GM18951 (cell line): Measurements from ENCODE around the gene SRSF10.
"Not testable (repeated sequence)": the region's sequence is repeated elsewhere in the genome, so short reads cannot be mapped to it uniquely, and the experiment has no call there.

Source experiments
- POLR2A ChIP-seq: IDR thresholded peaks from 4 replicates; pipeline ENCODE4 v1.6.1; 2011; ENCODE audit warnings: mild to moderate bottlenecking; ENCODE audit not compliant: insufficient read length, insufficient read depth; ENCODE audit errors: extremely low read depth
- in situ Hi-C: fragments of 300-500 bp; cut with MboI; formaldehyde crosslinking; loops from one replicate; pipeline ENCODE4 v1.12.0; 2022; ENCODE audit warnings: low sequenced_read_pairs, mixed read lengths, inconsistent platforms; ENCODE audit not compliant: unreplicated experiment

Gene SRSF10

DNA sequence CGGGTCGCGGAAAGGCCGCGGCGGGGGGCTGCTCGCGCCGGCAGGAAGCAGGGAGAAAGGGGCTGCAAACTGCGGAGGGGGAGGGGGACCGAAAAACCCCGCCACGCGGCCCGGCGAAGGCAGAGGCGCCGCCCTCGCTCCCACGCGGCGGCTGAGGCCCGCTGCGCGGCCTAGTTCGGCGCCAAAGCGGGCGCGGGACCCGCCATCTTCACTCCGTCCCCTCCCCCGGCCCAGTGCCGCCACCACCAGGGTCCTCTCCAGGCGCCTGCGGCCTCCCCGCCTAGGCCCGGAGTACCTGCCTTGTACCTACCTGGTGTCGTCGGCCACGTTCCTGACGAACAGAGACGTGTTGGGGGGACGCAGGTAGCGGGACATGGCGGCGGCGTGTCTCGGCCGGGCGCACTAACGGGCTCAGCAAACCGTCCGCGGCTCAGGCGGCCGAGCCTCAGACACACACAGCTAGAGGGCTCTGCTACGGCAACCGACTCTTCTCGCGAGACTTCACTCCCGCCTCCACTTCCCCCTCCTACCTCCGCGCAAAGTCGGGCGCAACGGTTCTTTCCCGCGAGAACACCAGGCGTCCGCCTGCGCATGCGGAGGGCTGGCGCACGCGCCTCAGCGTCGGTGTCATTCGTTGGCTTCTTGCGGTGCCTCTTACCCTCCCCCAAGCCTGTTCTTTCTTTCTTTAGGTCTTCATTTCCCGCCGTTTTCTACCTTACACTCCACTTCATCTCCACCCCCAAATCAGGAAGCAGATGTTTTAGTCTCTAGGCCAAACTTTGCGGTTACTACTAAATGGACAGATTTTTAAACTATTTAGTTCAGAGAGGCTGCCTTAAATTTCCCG is at the start of gene SRSF10:
Gene SRSF10, minus strand, starts transcription at position 447 of the 847 bp plus-strand sequence. Its CDS starts 72 bp downstream, at position 375.
- in situ Hi-C loops, result no loop called here
- peak; percentile 99 for TF ChIP-seq POLR2A

DNA sequence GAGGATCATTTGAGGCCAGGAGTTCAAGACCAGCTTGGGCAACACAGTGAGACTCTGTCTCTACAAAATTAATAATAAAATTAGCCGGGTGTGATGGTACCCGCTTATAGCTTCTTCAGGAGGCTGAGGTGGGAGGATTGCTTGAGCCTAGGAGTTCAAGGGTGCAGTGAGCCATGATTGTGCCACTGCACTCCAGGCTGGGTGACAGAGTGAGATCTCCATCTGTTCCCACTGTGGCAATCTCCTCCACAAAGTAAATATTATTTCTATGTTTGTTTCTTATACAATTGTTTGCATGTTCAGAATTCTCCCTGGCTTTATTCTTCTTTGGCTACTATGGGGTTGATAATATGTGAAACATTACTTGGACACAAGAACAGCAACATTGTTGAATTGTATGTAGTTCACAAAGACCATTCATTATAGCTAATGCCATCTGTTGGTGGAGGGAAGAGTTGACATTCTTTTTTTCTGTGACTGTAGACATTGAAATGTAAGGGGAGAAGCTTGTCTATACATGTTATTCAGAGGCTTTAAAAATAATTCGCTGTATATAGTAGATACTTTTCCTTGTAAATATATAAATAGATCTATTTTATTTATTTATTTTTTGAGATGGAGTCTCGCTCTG is 47.8 kb upstream of the SRSF10 start:
- in situ Hi-C loops, result no loop called here

GRCh38 chr1:24022581-24023361 is 42.6 kb upstream of the SRSF10 start:
- in situ Hi-C loops, result no loop called here
- no peak for TF ChIP-seq POLR2A

More for the DNA sequence above, 47.8 kb upstream of the SRSF10 start:
- no peak for TF ChIP-seq POLR2A

- no peak for TF ChIP-seq POLR2A
- in situ Hi-C loops, result no loop called here
These were observed 41.5 kb upstream of the SRSF10 start for GRCh38 chr1:24021403-24022266.

DNA sequence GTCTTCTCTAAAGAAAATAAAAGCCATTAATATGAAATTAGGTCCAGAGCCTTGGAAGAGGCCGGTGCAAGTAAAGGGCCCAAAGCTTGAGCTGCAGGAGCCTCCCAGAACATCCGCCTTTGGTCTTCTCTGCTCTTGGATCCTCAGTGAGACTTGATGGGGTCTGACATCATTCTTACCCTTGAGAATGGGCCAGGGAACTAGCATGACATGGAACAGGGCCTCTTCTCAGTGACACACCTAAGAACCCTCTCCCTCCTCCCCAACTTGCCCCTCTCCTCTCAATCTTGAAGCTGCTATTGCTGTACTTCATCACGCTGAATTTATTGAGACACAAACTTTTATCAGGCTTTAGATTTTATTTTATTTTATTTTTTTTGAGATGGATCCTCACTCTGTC is 40.3 kb upstream of the SRSF10 start:
- in situ Hi-C loops, result no loop called here
- TF ChIP-seq POLR2A, result no peak

GRCh38 chr1:24020025-24020424 is 39.9 kb upstream of the SRSF10 start:
- no peak for TF ChIP-seq POLR2A
- in situ Hi-C loops, result no loop called here

DNA sequence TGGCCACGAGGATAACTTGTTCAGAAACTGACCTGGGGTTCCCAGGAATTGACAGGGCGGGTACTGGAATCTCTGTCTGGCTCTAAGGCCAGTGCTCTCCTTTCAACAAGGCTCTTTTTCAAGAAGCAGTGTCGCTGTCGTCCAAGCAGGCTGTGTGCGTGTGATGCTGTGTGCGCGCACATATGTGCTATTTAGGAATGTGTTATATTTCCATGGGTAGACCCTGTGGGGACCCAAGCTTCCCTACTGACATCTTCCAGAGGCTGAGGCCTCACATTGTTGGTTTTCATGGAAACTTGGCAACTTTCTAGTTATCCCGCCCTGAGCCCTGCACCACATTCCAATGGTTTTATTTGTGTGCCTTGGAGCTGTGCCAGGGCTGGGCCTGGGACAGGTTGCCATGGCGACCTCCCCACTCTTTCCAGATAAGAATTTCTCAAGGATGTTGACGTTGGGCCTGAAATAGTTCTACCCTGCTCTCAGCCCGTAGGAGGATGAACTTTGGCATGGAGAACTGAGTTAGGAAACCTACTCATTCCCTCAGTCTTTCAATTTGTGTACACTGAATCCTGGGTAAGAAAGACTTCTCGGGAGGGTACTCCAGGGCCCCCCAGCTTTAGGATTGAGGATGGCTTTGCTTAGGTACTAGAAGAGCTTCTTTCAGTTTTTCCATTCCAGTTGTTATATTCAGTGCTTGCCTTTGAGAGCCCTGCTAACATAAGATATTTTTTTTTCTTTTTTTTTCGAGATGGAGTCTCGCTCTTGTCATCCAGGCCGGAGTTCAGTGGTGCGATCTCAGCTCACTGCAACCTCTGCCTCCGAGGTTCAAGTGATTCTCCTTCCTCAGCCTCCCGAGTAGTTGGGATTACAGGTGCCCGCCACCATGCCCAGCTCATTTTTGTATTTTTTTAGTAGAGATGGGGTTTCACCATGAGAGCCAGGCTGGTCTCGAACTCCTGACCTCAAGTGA is 38.8 kb upstream of the SRSF10 start:
- no peak for TF ChIP-seq POLR2A
- in situ Hi-C loops, result no loop called here

GRCh38 chr1:24015221-24016210 is 35.4 kb upstream of the SRSF10 start:
- no peak for TF ChIP-seq POLR2A
- in situ Hi-C loops, result no loop called here

GRCh38 chr1:24012878-24013277 is 32.8 kb upstream of the SRSF10 start:
- in situ Hi-C loops, result not testable (repeated sequence)

DNA sequence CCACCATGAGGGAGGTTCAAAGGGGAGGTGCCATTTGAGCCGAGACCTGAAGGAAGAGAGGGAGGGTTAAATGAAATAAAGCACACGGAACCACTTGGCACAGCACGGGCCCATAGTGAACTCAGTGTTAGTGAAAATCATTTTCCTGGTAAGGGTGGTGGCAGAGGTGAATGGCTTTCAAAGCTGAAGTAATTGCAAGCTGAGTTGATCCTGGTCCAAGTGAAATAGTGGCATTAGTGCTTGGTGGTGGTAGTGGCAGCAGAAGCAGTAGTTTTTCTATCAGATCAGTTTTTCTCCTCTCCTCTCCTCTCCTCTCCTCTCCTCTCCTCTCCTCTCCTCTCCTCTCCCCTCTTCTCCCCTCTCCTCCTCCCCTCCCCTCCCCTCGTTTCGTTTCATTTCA is 30.5 kb upstream of the SRSF10 start:
- TF ChIP-seq POLR2A, result no peak
- in situ Hi-C loops, result no loop called here

DNA sequence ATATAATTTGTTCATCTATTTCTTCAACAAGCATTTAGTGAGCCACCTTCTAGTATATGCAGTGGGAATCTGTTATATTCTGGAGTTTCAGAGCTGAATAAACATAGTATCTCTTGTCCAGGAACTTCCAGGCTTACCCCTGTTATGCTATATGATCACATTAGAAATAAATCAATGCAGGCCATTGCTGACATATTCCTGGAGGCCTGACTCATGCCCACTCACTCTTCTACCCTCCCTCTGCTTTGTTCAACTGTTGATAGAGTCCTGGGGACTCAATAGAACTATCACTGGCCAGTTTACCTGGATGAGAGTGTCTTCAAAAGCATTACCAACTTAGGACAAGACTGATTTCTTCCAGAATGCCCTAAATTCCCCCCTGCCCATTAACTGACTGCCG is 29.3 kb upstream of the SRSF10 start:
- in situ Hi-C loops, result no loop called here
- TF ChIP-seq POLR2A, result no peak

DNA sequence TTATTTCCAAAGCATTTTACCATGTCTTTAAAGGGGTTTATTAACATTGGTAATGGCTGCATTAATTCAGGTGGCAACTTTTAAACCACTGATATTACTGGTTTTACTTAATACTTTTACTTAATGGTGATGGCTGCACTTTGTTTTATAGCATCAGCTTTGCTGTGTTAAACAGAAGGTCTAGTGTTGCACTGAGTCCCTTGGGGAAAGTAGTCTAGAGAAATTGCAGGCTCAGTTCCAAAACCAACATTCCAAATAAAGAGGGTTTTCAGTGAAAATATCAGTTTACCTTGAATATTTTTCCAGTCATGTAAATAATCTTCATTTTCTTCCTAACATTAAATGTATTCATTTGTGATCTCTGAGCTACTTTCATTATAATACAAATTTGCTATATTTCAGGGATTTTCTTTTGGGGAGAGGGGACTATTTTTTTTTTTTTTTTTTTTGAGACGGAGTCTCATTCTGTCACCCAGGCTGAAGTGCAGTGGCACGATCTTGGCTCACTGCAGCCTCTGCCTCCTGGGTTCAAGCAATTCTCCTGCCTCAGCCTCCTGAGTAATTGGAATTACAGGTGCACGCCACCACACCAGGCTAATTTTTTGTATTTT is 28.6 kb upstream of the SRSF10 start:
- in situ Hi-C loops, result not testable (repeated sequence)
